Measurements from ENCODE around the gene ERCC3. TPM values are rescaled to one million over a fixed set of nuclear protein-coding genes. Genes with fewer than 3 reads are reported as not detected.

Gene ERCC3
- total RNA-seq (10 to 100 TPM; 34.6 to 42.9 TPM), polyA plus RNA-seq (ENCODE audit: insufficient read length in 2 of 2) (10 to 100 TPM; 61.2 to 63.7 TPM)
- long read RNA-seq, donor 1, full-length matches to known transcripts, result 11 of 16 reads
- long read RNA-seq, donor 1, partial matches to known transcripts, result 5 of 16 reads
- long read RNA-seq, donor 1, other reads (novel, unspliced or antisense), result 0 of 16 reads
- long read RNA-seq, donor 2, partial matches to known transcripts, result 0 of 4 reads
- long read RNA-seq, donor 2, other reads (novel, unspliced or antisense), result 0 of 4 reads
- long read RNA-seq, donor 3, full-length matches to known transcripts, result 6 of 6 reads
- long read RNA-seq, donor 3, partial matches to known transcripts, result 0 of 6 reads
- long read RNA-seq, donor 3, other reads (novel, unspliced or antisense), result 0 of 6 reads
- long read RNA-seq, donor 4, full-length matches to known transcripts, result 17 of 17 reads
- long read RNA-seq, donor 4, partial matches to known transcripts, result 0 of 17 reads
- long read RNA-seq, donor 4, other reads (novel, unspliced or antisense), result 0 of 17 reads

GRCh38 chr2:127293748-127294562 is at the start of gene ERCC3:
Gene ERCC3 (minus strand): TSS chr2:127294144. CDS start chr2:127294081, 63 bp downstream.
- under 1% methylated on average over 49 of the region's 55 CpGs for WGBS (ENCODE audit: insufficient coverage)

GRCh38 chr2:127343277-127343676 is 49.3 kb upstream of the ERCC3 start:
- peaks cover 4% of the 10 kb centered on the region for H3K36me3 ChIP-seq (ENCODE audit: control insufficient read depth, insufficient read depth, low read length)
- no peak overlapping the region for H3K27ac ChIP-seq (ENCODE audit: low read depth, low read length)
- H3K27me3 ChIP-seq (ENCODE audit: control insufficient read depth, insufficient read depth, low read length), result no peaks in the 10 kb centered on the region
- no peak overlapping the region for H3K4me3 ChIP-seq (ENCODE audit: low read depth, low read length)
- no CpG with 5 or more reads among the region's 2 CpGs for WGBS (ENCODE audit: insufficient coverage)
- no peaks in the 10 kb centered on the region for H3K4me1 ChIP-seq (ENCODE audit: control insufficient read depth, insufficient read depth, low read length)
- no peaks in the 10 kb centered on the region for H3K9me3 ChIP-seq (ENCODE audit: control insufficient read depth, insufficient read depth, low read length)
- DNase-seq (ENCODE audit: low read depth in 4 of 6, low spot score in 6 of 6), result no peak

More at GRCh38 chr2:127293748-127294562, at the start of gene ERCC3:
- peaks cover 33% of the 10 kb centered on the region for H3K36me3 ChIP-seq (ENCODE audit: control insufficient read depth, insufficient read depth, low read length)
- H3K27me3 ChIP-seq (ENCODE audit: control insufficient read depth, insufficient read depth, low read length), result no peaks in the 10 kb centered on the region
- H3K27ac ChIP-seq (ENCODE audit: low read depth, low read length), result no peak within 1 kb of the TSS
- peak within 1 kb of the TSS; percentile 74 for H3K4me3 ChIP-seq (ENCODE audit: low read depth, low read length)
- peaks cover 6% of the 10 kb centered on the region for H3K4me1 ChIP-seq (ENCODE audit: control insufficient read depth, insufficient read depth, low read length)
- DNase-seq (ENCODE audit: low read depth in 4 of 6, low spot score in 6 of 6), result peak; percentile 68 to 98 (median 83)
- H3K9me3 ChIP-seq (ENCODE audit: control insufficient read depth, insufficient read depth, low read length), result no peaks in the 10 kb centered on the region

- Histone ChIP-seq H3K27ac (ENCODE audit: low read depth, low read length) (no peak overlapping the region), H3K36me3 (ENCODE audit: control insufficient read depth, insufficient read depth, low read length) (peaks cover 6% of the 10 kb centered on the region), H3K9me3 (ENCODE audit: control insufficient read depth, insufficient read depth, low read length) (no peaks in the 10 kb centered on the region), H3K4me3 (ENCODE audit: low read depth, low read length) (no peak overlapping the region), H3K4me1 (ENCODE audit: control insufficient read depth, insufficient read depth, low read length) (no peaks in the 10 kb centered on the region), H3K27me3 (ENCODE audit: control insufficient read depth, insufficient read depth, low read length) (no peaks in the 10 kb centered on the region)
- WGBS (ENCODE audit: insufficient coverage), result no CpG with 5 or more reads among the region's 1 CpG
- no peak for DNase-seq (ENCODE audit: low read depth in 4 of 6, low spot score in 6 of 6)
These were observed 48.2 kb upstream of the ERCC3 start for GRCh38 chr2:127342101-127342500.

DNA sequence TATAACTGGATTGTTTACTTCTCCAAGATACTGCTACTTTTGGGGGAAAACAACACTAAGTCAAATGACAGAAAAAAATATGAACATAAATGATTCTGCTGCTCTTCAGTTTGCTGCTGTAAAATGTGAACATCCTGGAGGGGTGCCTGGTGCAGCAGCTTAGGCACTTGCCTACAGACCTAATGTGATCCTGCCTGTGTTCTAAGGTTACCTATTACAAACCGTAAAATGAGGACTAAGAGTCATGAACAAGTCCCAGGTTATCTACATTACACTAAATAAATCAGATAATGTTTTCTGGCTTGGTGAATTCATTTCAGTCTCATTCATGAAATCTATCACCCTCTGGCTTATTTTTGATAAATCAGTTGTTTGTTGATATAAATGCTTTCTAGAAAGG is 38.4 kb upstream of the ERCC3 start:
- no CpG with 5 or more reads among the region's 1 CpG for WGBS (ENCODE audit: insufficient coverage)
- Histone ChIP-seq H3K4me3 (ENCODE audit: low read depth, low read length) (no peak overlapping the region), H3K27me3 (ENCODE audit: control insufficient read depth, insufficient read depth, low read length) (no peaks in the 10 kb centered on the region), H3K4me1 (ENCODE audit: control insufficient read depth, insufficient read depth, low read length) (no peaks in the 10 kb centered on the region), H3K27ac (ENCODE audit: low read depth, low read length) (no peak overlapping the region), H3K9me3 (ENCODE audit: control insufficient read depth, insufficient read depth, low read length) (no peaks in the 10 kb centered on the region), H3K36me3 (ENCODE audit: control insufficient read depth, insufficient read depth, low read length) (peaks cover 21% of the 10 kb centered on the region)
- no peak for DNase-seq (ENCODE audit: low read depth in 4 of 6, low spot score in 6 of 6)

DNA sequence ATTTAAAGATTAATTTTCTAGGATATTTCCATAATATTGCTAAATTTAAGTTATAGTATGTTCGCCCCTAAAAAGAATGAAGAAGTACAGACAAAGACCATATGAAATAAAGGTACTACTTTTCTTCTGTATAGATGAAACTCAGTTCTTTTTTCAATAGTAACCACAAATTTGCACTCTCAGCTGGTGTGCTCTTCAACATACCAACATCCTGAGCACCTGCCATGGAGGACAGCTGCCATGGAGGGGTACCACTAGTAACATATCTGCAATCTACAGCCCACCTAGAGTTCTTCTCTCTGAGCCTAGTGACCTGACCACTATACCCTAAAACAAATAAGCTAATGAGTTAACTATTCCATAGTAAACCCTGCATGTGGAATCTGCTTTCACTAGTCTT is 36.8 kb upstream of the ERCC3 start:
- DNase-seq (ENCODE audit: low read depth in 4 of 6, low spot score in 6 of 6), result no peak
- no peak overlapping the region for H3K27ac ChIP-seq (ENCODE audit: low read depth, low read length)
- no peak overlapping the region for H3K4me3 ChIP-seq (ENCODE audit: low read depth, low read length)
- peaks cover 16% of the 10 kb centered on the region for H3K36me3 ChIP-seq (ENCODE audit: control insufficient read depth, insufficient read depth, low read length)
- no peaks in the 10 kb centered on the region for H3K9me3 ChIP-seq (ENCODE audit: control insufficient read depth, insufficient read depth, low read length)
- no peaks in the 10 kb centered on the region for H3K4me1 ChIP-seq (ENCODE audit: control insufficient read depth, insufficient read depth, low read length)
- H3K27me3 ChIP-seq (ENCODE audit: control insufficient read depth, insufficient read depth, low read length), result no peaks in the 10 kb centered on the region
- WGBS (ENCODE audit: insufficient coverage), result no CpG with 5 or more reads among the region's 1 CpG

DNA sequence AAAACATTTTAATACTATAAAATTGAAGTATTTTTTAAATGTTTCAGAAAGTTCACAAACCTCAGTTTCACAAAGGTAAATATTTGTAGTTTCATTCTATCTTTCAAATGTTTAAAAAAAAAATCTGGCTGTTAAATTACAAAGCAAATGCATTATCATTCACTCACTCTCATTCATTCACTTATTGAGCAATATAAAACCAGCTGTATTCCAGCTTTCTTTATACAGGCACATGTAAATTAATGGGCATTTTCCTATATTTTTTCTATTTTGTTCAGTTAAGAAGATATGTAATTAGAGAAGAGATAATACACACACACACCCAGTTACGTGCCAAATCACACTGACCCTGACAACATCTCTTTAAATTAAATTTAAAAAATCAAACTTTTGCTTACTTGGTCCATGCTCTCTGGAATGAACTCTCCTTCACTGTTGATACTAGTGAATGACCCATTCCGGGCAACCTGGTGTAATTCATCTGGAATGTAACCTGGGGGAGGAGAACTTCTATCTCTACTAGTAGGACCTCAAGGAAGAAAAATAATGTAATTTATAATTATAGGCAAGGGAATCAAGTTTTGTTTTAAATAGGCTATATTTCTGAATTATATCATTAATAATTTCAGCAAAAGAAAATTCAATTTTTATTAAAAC is 32.5 kb upstream of the ERCC3 start:
- DNase-seq (ENCODE audit: low read depth in 4 of 6, low spot score in 6 of 6), result no peak
- no peaks in the 10 kb centered on the region for H3K27me3 ChIP-seq (ENCODE audit: control insufficient read depth, insufficient read depth, low read length)
- peaks cover 14% of the 10 kb centered on the region for H3K36me3 ChIP-seq (ENCODE audit: control insufficient read depth, insufficient read depth, low read length)
- H3K4me3 ChIP-seq (ENCODE audit: low read depth, low read length), result no peak overlapping the region
- no peak overlapping the region for H3K27ac ChIP-seq (ENCODE audit: low read depth, low read length)
- H3K4me1 ChIP-seq (ENCODE audit: control insufficient read depth, insufficient read depth, low read length), result no peaks in the 10 kb centered on the region
- WGBS (ENCODE audit: insufficient coverage), result no CpG with 5 or more reads among the region's 2 CpGs
- no peaks in the 10 kb centered on the region for H3K9me3 ChIP-seq (ENCODE audit: control insufficient read depth, insufficient read depth, low read length)

DNA sequence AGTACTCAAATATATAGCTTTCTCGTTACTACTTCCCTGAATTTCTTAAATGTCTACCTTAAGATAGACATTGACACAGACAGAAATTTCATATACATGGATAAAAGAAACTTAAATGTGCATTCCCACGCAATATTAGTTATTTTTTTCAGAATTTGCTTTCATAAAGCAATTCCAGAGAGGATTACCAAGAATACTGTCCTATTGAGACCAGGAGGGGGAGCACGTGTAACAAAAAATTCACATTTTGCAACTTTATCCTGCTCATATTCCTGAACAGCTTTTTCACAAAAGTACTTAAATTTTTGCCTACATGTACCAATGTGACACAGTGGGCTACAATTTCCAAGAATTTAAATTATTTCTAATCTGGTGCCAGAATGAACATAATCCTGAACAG is 30.7 kb upstream of the ERCC3 start:
- H3K9me3 ChIP-seq (ENCODE audit: control insufficient read depth, insufficient read depth, low read length), result peaks cover 3% of the 10 kb centered on the region
- H3K4me3 ChIP-seq (ENCODE audit: low read depth, low read length), result no peak overlapping the region
- no CpG with 5 or more reads among the region's 3 CpGs for WGBS (ENCODE audit: insufficient coverage)
- H3K36me3 ChIP-seq (ENCODE audit: control insufficient read depth, insufficient read depth, low read length), result peaks cover 26% of the 10 kb centered on the region
- no peak overlapping the region for H3K27ac ChIP-seq (ENCODE audit: low read depth, low read length)
- DNase-seq (ENCODE audit: low read depth in 4 of 6, low spot score in 6 of 6), result peak in 5 of 6 donors; percentile 3 to 82 (median 43)
- no peaks in the 10 kb centered on the region for H3K4me1 ChIP-seq (ENCODE audit: control insufficient read depth, insufficient read depth, low read length)
- H3K27me3 ChIP-seq (ENCODE audit: control insufficient read depth, insufficient read depth, low read length), result no peaks in the 10 kb centered on the region

DNA sequence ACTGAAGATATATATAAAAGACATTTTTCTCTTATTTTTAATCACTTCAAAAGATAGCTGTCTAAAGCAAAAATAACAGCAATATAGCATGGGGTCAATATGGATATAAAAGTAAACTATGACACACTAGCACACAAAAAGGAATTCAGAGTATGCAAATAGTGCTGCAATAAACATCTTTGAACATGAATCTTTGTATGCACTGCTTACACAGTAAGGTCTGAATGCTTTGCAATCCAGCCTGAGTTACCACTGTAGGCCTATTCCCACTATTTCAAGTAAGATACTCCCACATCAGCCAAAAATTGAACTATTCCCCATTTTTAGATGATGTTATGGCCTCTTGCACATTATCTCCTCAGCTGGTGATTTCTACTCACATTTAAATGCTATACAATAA is 27.4 kb upstream of the ERCC3 start:
- no peaks in the 10 kb centered on the region for H3K4me1 ChIP-seq (ENCODE audit: control insufficient read depth, insufficient read depth, low read length)
- H3K27ac ChIP-seq (ENCODE audit: low read depth, low read length), result no peak overlapping the region
- H3K36me3 ChIP-seq (ENCODE audit: control insufficient read depth, insufficient read depth, low read length), result peaks cover 33% of the 10 kb centered on the region
- H3K27me3 ChIP-seq (ENCODE audit: control insufficient read depth, insufficient read depth, low read length), result no peaks in the 10 kb centered on the region
- DNase-seq (ENCODE audit: low read depth in 4 of 6, low spot score in 6 of 6), result no peak
- H3K4me3 ChIP-seq (ENCODE audit: low read depth, low read length), result no peak overlapping the region
- peaks cover 3% of the 10 kb centered on the region for H3K9me3 ChIP-seq (ENCODE audit: control insufficient read depth, insufficient read depth, low read length)

DNA sequence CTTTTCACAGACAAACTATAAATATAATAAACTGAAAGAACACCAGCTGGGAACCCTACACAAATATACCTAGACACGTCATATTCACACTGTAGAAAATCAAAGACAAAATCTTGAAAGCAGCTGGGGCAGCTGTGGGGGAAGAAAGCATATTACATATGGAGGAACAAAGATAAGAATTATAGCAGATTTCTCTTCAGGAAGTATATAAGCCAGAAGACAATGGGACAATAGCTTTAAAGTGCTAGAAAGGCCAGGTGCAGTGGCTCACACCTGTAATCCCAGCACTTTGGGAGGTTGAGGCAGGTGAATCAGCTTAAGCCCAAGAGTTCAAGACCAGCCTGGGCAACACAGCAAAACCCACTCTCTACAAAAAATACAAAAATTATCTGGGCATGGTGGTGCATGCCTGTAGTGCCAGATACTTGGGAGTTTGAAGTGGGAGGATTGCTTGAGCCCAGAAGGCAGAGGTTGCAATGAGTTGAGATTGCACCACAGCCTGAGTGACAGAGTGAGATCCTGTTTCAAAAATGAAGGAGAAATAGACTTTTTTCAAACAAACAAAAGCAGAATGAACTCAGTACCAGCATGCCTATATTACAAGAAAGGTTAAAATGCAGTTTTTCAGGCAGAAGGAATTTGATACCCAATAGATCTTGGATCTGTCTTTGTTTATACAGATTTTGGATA is 26.8 kb upstream of the ERCC3 start:
- Histone ChIP-seq H3K4me1 (ENCODE audit: control insufficient read depth, insufficient read depth, low read length) (no peaks in the 10 kb centered on the region), H3K9me3 (ENCODE audit: control insufficient read depth, insufficient read depth, low read length) (peaks cover 3% of the 10 kb centered on the region), H3K27ac (ENCODE audit: low read depth, low read length) (no peak overlapping the region), H3K36me3 (ENCODE audit: control insufficient read depth, insufficient read depth, low read length) (peaks cover 39% of the 10 kb centered on the region), H3K27me3 (ENCODE audit: control insufficient read depth, insufficient read depth, low read length) (no peaks in the 10 kb centered on the region), H3K4me3 (ENCODE audit: low read depth, low read length) (no peak overlapping the region)
- WGBS (ENCODE audit: insufficient coverage), result no CpG with 5 or more reads among the region's 1 CpG
- DNase-seq (ENCODE audit: low read depth in 4 of 6, low spot score in 6 of 6), result no peak
